LNCaP clone FGC (cell line): ENCODE measurements around the gene PANK1.

Source experiments
- DNase-seq: peaks from one replicate; pipeline ENCODE4 v3.0.0-alpha.2; 2011; ENCODE audit warnings: low read depth
- H3K4me3 ChIP-seq: 2 replicates; pipeline ENCODE4 v1.5.1; 2011; ENCODE audit warnings: mild to moderate bottlenecking, low read depth, low read length, control low read depth
- CTCF ChIP-seq: IDR thresholded peaks from 2 replicates; pipeline ENCODE4 v1.5.1; 2012; ENCODE audit warnings: mild to moderate bottlenecking; ENCODE audit not compliant: control insufficient read depth, insufficient read depth; ENCODE audit errors: extremely low read depth

Gene PANK1

GRCh38 chr10:89664203-89664602 lies 19.2 kb upstream of the PANK1 start:
- no peak for TF ChIP-seq CTCF
- DNase-seq: no peak
- no peak overlapping the region for H3K4me3 ChIP-seq

- no peak for DNase-seq
- H3K4me3 ChIP-seq: no peak overlapping the region
- TF ChIP-seq CTCF: no peak
These were observed 18.1 kb upstream of the PANK1 start for GRCh38 chr10:89663144-89663543.

GRCh38 chr10:89662596-89662995 lies 17.6 kb upstream of the PANK1 start:
- TF ChIP-seq CTCF: no peak
- DNase-seq: no peak

GRCh38 chr10:89659143-89660131 lies 14.4 kb upstream of the PANK1 start:
- no peak overlapping the region for H3K4me3 ChIP-seq
- no peak for TF ChIP-seq CTCF
- DNase-seq: no peak

More at GRCh38 chr10:89662596-89662995, 17.6 kb upstream of the PANK1 start:
- H3K4me3 ChIP-seq: no peak overlapping the region

- DNase-seq: no peak
- no peak overlapping the region for H3K4me3 ChIP-seq
- TF ChIP-seq CTCF: no peak
These were observed 12.3 kb upstream of the PANK1 start for GRCh38 chr10:89657302-89657701.

GRCh38 chr10:89655722-89656121 lies 10.7 kb upstream of the PANK1 start:
- no peak overlapping the region for H3K4me3 ChIP-seq
- DNase-seq: no peak
- no peak for TF ChIP-seq CTCF

GRCh38 chr10:89653410-89653869 lies 8.4 kb upstream of the PANK1 start:
- no peak overlapping the region for H3K4me3 ChIP-seq
- DNase-seq: no peak
- TF ChIP-seq CTCF: no peak
